Kidney glomerular epithelial cell (primary cell): ENCODE results near the gene HOXC10.

ENCODE experiments used
- DNase-seq: peaks from one replicate; lab custom pipeline; 2025; lab: John Stamatoyannopoulos, UW

HOXC10 gene

GRCh38 chr12:54017027-54017788 is 32.3 kb downstream of the HOXC10 start:
- DNase-seq = peak; percentile 74

GRCh38 chr12:54017878-54018467 is 33.0 kb downstream of the HOXC10 start:
- peak; percentile 84 for DNase-seq

GRCh38 chr12:54018468-54018984 is 33.6 kb downstream of the HOXC10 start:
- no peak for DNase-seq

GRCh38 chr12:54019091-54019811 is 34.3 kb downstream of the HOXC10 start:
- no peak for DNase-seq

GRCh38 chr12:54019924-54020590 is 35.1 kb downstream of the HOXC10 start:
- peak; percentile 35 for DNase-seq

GRCh38 chr12:54020591-54021405 is 35.9 kb downstream of the HOXC10 start:
- DNase-seq = no peak

GRCh38 chr12:54021432-54022013 is 36.6 kb downstream of the HOXC10 start:
- DNase-seq = no peak

GRCh38 chr12:54022960-54023884 is 38.3 kb downstream of the HOXC10 start:
- DNase-seq = no peak

GRCh38 chr12:54024127-54024526 is 39.2 kb downstream of the HOXC10 start:
- no peak for DNase-seq

GRCh38 chr12:54024581-54025305 is 39.8 kb downstream of the HOXC10 start:
- DNase-seq = no peak

- no peak for DNase-seq
Measured at GRCh38 chr12:54025499-54026405, 40.8 kb downstream of the HOXC10 start.

- no peak for DNase-seq
Measured at GRCh38 chr12:54026640-54027441, 41.9 kb downstream of the HOXC10 start.

GRCh38 chr12:54027442-54027786 is 42.5 kb downstream of the HOXC10 start:
- no peak for DNase-seq

GRCh38 chr12:54028314-54029201 is 43.6 kb downstream of the HOXC10 start, which contains the start of gene HOXC6:
HOXC6 (plus strand) TSS chr12:54028440; CDS start chr12:54028522, 82 bp downstream.
- no peak for DNase-seq

- DNase-seq = no peak
Measured at GRCh38 chr12:54029529-54030441, 44.8 kb downstream of the HOXC10 start.
